ENCODE results near the gene P2RY2. TPM values are rescaled to one million over a fixed set of nuclear protein-coding genes. Genes with fewer than 3 reads are reported as not detected.

The P2RY2 gene
- total and polyA plus RNA-seq, 9 of the 15 experiments (the other 6 are each of a cell fraction or from before 2014, with no cell fraction given), result not detected

DNA sequence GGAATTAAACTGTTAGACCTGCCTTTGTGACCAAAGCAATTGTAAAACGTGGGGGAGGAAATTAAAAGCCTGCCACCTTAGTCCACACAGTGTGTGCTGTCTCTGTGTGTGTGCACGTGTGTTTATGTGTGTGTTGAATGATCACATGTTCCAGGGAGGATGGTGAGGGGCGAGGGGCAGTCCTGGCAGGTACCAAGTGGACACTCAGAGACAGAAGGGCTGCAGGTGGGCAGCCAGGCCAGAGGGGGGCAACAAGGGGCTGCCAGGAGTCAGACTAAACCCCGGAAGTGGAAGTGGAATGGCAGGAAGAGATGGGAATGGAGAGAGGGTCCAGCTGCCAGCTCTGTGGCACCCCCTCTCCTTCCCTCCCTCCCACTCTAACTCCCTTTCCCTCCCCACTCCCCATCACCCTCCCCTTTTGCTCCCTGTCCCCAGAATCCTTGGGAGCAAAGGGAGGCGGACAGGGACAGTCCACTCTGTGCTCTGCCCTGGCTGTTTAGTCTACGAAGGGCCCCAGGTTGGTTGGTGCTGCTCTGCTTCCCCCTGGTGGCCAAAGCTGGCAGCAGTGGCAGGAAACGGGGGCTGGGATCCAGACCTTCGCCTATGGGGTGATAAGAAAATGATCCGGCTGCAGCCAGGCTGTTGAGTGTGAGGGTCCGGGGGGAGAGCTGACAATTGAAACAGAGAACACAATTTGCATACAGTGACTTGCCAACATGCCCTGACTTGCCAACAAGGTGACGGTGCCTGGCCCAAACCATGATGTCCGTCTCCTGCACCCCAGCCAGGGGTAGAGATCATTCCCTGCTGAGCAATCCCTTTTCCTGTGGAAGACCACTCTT lies 24.4 kb downstream of the P2RY2 start (continued):
- TF ChIP-seq, protein P1, sequence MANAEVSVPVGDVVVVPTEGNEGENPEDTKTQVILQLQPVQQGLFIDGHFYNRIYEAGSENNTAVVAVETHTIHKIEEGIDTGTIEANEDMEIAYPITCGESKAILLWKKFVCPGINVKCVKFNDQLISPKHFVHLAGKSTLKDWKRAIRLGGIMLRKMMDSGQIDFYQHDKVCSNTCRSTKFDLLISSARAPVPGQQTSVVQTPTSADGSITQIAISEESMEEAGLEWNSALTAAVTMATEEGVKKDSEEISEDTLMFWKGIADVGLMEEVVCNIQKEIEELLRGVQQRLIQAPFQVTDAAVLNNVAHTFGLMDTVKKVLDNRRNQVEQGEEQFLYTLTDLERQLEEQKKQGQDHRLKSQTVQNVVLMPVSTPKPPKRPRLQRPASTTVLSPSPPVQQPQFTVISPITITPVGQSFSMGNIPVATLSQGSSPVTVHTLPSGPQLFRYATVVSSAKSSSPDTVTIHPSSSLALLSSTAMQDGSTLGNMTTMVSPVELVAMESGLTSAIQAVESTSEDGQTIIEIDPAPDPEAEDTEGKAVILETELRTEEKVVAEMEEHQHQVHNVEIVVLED (CRISPR knock-in tag; IDR thresholded peaks at IDR 0.05), result no peak
- TF ChIP-seq, protein P2, sequence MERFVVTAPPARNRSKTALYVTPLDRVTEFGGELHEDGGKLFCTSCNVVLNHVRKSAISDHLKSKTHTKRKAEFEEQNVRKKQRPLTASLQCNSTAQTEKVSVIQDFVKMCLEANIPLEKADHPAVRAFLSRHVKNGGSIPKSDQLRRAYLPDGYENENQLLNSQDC (CRISPR knock-in tag; IDR thresholded peaks at IDR 0.05), result no peak
- TF ChIP-seq ARNT (IDR thresholded peaks at IDR 0.05) (no peak), ZFPM2 (CRISPR knock-in tag; IDR thresholded peaks at IDR 0.05) (no peak), ELF1 (tag; IDR thresholded peaks at IDR 0.05) (peak; percentile 94), ASH1L (IDR thresholded peaks at IDR 0.05; ENCODE audit: borderline replicate concordance, low read depth, partially characterized antibody) (no peak)
- TF ChIP-seq, protein P3, sequence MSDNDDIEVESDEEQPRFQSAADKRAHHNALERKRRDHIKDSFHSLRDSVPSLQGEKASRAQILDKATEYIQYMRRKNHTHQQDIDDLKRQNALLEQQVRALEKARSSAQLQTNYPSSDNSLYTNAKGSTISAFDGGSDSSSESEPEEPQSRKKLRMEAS (CRISPR knock-in tag; IDR thresholded peaks at IDR 0.05), result 0 out of 2 replicates have a peak, but pooled peaks have one; percentile 20
- TF ChIP-seq, protein P4, sequence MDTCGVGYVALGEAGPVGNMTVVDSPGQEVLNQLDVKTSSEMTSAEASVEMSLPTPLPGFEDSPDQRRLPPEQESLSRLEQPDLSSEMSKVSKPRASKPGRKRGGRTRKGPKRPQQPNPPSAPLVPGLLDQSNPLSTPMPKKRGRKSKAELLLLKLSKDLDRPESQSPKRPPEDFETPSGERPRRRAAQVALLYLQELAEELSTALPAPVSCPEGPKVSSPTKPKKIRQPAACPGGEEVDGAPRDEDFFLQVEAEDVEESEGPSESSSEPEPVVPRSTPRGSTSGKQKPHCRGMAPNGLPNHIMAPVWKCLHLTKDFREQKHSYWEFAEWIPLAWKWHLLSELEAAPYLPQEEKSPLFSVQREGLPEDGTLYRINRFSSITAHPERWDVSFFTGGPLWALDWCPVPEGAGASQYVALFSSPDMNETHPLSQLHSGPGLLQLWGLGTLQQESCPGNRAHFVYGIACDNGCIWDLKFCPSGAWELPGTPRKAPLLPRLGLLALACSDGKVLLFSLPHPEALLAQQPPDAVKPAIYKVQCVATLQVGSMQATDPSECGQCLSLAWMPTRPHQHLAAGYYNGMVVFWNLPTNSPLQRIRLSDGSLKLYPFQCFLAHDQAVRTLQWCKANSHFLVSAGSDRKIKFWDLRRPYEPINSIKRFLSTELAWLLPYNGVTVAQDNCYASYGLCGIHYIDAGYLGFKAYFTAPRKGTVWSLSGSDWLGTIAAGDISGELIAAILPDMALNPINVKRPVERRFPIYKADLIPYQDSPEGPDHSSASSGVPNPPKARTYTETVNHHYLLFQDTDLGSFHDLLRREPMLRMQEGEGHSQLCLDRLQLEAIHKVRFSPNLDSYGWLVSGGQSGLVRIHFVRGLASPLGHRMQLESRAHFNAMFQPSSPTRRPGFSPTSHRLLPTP (IDR thresholded peaks at IDR 0.05; ENCODE audit: borderline replicate concordance, extremely low read depth, insufficient read length), result no peak
- TF ChIP-seq, protein P5, sequence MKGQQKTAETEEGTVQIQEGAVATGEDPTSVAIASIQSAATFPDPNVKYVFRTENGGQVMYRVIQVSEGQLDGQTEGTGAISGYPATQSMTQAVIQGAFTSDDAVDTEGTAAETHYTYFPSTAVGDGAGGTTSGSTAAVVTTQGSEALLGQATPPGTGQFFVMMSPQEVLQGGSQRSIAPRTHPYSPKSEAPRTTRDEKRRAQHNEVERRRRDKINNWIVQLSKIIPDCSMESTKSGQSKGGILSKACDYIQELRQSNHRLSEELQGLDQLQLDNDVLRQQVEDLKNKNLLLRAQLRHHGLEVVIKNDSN (CRISPR knock-in tag; IDR thresholded peaks at IDR 0.05), result peak; percentile 22; the same call in 1 of the 2 replicates
- TF ChIP-seq, protein P6, sequence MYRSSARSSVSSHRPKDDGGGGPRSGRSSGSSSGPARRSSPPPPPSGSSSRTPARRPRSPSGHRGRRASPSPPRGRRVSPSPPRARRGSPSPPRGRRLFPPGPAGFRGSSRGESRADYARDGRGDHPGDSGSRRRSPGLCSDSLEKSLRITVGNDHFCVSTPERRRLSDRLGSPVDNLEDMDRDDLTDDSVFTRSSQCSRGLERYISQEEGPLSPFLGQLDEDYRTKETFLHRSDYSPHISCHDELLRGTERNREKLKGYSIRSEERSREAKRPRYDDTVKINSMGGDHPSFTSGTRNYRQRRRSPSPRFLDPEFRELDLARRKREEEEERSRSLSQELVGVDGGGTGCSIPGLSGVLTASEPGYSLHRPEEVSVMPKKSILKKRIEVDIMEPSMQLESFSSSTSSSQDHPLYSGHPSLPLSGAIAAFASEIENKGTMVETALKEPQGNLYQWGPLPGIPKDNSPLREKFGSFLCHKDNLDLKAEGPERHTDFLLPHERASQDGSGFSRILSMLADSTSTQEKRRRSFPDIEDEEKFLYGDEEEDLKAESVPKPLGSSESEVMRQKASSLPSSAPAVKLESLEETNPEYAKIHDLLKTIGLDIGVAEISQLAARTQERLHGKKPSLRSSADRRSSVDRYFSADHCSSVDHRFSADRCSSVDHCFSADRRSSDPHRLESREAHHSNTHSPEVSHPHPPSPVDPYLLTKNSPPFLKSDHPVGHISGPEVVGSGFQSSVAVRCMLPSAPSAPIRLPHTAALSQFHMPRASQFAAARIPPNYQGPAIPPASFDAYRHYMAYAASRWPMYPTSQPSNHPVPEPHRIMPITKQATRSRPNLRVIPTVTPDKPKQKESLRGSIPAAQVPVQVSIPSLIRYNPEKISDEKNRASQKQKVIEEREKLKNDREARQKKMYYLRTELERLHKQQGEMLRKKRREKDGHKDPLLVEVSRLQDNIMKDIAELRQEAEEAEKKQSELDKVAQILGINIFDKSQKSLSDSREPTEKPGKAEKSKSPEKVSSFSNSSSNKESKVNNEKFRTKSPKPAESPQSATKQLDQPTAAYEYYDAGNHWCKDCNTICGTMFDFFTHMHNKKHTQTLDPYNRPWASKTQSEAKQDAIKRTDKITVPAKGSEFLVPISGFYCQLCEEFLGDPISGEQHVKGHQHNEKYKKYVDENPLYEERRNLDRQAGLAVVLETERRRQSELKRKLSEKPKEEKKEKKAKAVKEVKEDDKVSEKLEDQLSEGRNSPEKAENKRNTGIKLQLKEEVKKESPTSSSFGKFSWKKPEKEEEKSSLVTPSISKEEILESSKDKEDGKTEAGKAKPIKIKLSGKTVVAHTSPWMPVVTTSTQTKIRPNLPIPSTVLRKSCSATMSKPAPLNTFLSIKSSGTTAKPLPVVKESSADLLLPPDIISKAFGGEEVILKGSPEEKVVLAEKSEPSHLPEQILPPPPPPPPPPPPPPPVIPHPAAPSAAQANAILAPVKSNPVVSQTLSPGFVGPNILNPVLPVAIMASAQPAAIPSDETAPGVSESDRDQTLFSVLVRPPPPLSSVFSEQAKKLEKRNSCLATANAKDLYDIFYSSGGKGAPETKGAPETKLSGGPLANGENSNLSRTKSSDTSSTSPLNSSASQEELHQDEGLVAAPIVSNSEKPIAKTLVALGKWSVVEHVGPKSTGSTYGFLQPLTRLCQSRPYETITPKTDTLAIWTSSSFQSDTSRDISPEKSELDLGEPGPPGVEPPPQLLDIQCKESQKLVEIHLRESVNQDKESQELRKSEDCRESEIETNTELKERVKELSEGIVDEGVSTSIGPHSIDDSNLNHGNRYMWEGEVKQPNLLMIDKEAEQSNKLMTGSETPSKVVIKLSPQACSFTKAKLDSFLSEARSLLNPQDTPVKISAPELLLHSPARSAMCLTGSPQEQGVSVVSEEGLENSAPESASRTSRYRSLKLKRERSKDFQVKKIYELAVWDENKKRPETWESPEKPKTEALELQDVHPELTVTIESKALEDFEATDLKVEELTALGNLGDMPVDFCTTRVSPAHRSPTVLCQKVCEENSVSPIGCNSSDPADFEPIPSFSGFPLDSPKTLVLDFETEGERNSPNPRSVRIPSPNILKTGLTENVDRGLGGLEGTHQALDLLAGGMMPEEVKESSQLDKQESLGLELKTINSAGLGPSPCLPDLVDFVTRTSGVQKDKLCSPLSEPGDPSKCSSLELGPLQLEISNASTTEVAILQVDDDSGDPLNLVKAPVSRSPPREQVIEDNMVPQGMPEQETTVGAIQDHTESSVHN (IDR thresholded peaks at IDR 0.05; ENCODE audit: borderline replicate concordance in 1 of 2, low read depth in 1 of 2), result no peak

Data from K562 (cell line).